ENCODE data around the gene ARHGAP6. TPM values are rescaled to one million over a fixed set of nuclear protein-coding genes. Genes with fewer than 3 reads are reported as not detected.

Gene ARHGAP6
- total and polyA plus RNA-seq, 9 of the 15 experiments (the other 6 are each of a cell fraction or from before 2014, with no cell fraction given): 12.5 to 63.6 (median 41.8) TPM

DNA sequence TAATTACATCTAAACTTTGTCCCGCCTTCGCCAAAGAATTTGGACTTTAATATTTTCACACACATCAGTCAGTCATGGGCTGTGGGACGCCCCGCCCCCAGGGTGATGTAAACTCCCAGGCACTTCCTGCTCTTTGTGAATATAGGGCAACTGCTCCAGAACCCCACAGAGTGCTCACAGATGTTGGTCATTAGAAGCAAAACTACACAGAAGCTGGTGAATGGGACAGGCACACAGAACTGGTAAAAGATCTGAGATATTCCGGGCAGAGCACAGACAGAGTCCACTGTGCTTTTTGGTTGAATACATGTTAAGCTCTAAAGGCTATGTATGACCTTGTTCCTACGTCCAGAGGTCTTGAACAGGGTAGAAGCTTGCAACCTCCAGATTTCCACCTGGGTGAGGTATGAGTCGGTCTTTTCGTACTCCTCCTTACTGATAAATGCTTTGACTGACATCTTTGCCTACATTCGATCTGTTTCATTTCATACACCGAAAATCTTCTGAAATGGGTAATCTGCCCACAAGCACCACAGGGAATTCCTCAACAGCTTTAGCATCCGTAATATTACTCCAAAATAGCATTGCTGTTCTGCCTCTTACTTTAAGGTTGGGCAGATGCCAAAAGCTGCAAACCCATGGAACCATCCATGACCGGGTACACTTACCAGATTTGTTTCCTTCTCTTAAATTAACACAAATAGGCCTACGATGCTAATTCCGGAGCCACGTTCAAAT, 227.9 kb downstream of the ARHGAP6 start (continued):
- TF ChIP-seq, protein P1, sequence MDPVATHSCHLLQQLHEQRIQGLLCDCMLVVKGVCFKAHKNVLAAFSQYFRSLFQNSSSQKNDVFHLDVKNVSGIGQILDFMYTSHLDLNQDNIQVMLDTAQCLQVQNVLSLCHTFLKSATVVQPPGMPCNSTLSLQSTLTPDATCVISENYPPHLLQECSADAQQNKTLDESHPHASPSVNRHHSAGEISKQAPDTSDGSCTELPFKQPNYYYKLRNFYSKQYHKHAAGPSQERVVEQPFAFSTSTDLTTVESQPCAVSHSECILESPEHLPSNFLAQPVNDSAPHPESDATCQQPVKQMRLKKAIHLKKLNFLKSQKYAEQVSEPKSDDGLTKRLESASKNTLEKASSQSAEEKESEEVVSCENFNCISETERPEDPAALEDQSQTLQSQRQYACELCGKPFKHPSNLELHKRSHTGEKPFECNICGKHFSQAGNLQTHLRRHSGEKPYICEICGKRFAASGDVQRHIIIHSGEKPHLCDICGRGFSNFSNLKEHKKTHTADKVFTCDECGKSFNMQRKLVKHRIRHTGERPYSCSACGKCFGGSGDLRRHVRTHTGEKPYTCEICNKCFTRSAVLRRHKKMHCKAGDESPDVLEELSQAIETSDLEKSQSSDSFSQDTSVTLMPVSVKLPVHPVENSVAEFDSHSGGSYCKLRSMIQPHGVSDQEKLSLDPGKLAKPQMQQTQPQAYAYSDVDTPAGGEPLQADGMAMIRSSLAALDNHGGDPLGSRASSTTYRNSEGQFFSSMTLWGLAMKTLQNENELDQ (CRISPR knock-in tag; IDR thresholded peaks at IDR 0.05; ENCODE audit: borderline replicate concordance): no peak
- TF ChIP-seq ZNF57 (CRISPR knock-in tag; IDR thresholded peaks at IDR 0.05) (no peak), NFIC (IDR thresholded peaks at IDR 0.05) (peak; percentile 44), ZNF282 (CRISPR knock-in tag; IDR thresholded peaks at IDR 0.05) (no peak), BCOR (IDR thresholded peaks at IDR 0.05) (no peak), ZNF133 (CRISPR knock-in tag; IDR thresholded peaks at IDR 0.05) (no peak), ETV1 (tag; conservative IDR thresholded peaks at IDR 0.05; ENCODE audit: low read depth) (peak; percentile 16), HNRNPLL (IDR thresholded peaks at IDR 0.05; ENCODE audit: low read depth, low read length, poor library complexity, severe bottlenecking) (peak; percentile 26), ZNF224 (CRISPR knock-in tag; IDR thresholded peaks at IDR 0.05) (no peak), ZNF384 (IDR thresholded peaks at IDR 0.05; ENCODE audit: low read depth, low read length) (no peak), SIN3B (IDR thresholded peaks at IDR 0.05; ENCODE audit: low read depth) (no peak), GATA2 (CRISPR knock-in tag; IDR thresholded peaks at IDR 0.05) (no peak), HDAC2 (IDR thresholded peaks at IDR 0.05) (0 out of 2 replicates have a peak, but pooled peaks have one; percentile 15), HNRNPH1 (optimal IDR thresholded peaks at IDR 0.05; ENCODE audit: low read depth, low read length) (no peak), CBFA2T3 (IDR thresholded peaks at IDR 0.05) (no peak), POU5F1 (IDR thresholded peaks at IDR 0.05; ENCODE audit: borderline replicate concordance, low read depth, low read length, partially characterized antibody) (no peak), ZNF212 (CRISPR knock-in tag; IDR thresholded peaks at IDR 0.05) (no peak), ZNF408 (CRISPR knock-in tag; IDR thresholded peaks at IDR 0.05; ENCODE audit: low read depth) (no peak), SMARCA4 (IDR thresholded peaks at IDR 0.05) (no peak), SUPT5H (IDR thresholded peaks at IDR 0.05) (peak; percentile 51)
- TF ChIP-seq, protein P2, sequence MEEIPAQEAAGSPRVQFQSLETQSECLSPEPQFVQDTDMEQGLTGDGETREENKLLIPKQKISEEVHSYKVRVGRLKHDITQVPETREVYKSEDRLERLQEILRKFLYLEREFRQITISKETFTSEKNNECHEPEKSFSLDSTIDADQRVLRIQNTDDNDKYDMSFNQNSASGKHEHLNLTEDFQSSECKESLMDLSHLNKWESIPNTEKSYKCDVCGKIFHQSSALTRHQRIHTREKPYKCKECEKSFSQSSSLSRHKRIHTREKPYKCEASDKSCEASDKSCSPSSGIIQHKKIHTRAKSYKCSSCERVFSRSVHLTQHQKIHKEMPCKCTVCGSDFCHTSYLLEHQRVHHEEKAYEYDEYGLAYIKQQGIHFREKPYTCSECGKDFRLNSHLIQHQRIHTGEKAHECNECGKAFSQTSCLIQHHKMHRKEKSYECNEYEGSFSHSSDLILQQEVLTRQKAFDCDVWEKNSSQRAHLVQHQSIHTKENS (CRISPR knock-in tag; IDR thresholded peaks at IDR 0.05): no peak
- TF ChIP-seq, protein P3, sequence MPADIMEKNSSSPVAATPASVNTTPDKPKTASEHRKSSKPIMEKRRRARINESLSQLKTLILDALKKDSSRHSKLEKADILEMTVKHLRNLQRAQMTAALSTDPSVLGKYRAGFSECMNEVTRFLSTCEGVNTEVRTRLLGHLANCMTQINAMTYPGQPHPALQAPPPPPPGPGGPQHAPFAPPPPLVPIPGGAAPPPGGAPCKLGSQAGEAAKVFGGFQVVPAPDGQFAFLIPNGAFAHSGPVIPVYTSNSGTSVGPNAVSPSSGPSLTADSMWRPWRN (IDR thresholded peaks at IDR 0.05; ENCODE audit: low read depth): no peak
- TF ChIP-seq, protein P4, sequence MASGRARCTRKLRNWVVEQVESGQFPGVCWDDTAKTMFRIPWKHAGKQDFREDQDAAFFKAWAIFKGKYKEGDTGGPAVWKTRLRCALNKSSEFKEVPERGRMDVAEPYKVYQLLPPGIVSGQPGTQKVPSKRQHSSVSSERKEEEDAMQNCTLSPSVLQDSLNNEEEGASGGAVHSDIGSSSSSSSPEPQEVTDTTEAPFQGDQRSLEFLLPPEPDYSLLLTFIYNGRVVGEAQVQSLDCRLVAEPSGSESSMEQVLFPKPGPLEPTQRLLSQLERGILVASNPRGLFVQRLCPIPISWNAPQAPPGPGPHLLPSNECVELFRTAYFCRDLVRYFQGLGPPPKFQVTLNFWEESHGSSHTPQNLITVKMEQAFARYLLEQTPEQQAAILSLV (tag; IDR thresholded peaks at IDR 0.05): no peak
- TF ChIP-seq, protein P5, sequence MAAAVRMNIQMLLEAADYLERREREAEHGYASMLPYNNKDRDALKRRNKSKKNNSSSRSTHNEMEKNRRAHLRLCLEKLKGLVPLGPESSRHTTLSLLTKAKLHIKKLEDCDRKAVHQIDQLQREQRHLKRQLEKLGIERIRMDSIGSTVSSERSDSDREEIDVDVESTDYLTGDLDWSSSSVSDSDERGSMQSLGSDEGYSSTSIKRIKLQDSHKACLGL (CRISPR knock-in tag; IDR thresholded peaks at IDR 0.05; ENCODE audit: borderline replicate concordance, poor library complexity, severe bottlenecking): no peak
